Fibroblast of skin of back (primary cell): ENCODE results near the gene ARHGEF28.

ENCODE experiments used
- DNase-seq: peaks from one replicate; pipeline ENCODE4 v3.0.0-alpha.2; 2013

The ARHGEF28 gene

DNA sequence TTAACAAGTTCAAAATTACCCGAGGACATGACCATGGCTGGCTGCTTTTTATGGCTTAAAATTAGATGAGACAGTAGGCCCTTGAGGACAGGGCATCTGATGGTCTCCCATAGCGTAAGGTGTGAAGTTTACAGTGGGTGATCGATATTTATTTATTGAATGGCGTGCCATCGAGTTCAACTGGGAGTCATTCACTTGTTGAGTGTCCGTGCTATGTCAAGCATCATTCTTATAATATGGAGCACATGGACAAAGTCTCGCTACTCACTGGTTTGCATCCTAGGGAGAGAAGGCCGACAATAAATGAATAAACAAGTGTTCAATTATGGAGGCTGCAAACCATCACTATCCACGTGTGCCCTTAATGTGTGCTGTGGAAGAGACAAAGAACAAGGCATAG lies 277.2 kb downstream of the ARHGEF28 start:
- DNase-seq = no peak

DNA sequence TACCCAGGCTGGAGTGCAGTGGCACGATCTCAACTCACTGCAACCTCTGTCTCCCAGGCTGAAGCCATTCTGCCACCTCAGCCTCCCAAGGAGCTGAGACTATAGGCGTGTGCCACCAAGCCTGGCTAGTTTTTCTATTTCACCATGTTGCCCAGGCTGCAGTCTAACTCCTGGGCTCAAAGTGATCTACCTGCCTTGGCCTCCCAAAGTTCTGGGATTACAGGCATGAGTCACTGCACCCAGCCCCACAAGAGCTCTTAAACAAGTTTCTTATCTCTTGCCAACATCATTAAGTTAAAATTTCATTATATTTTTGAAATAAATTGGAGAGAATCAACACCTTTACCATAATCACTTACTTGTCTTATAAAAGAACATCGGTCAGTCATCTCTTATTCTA lies 280.3 kb downstream of the ARHGEF28 start:
- DNase-seq = no peak

DNA sequence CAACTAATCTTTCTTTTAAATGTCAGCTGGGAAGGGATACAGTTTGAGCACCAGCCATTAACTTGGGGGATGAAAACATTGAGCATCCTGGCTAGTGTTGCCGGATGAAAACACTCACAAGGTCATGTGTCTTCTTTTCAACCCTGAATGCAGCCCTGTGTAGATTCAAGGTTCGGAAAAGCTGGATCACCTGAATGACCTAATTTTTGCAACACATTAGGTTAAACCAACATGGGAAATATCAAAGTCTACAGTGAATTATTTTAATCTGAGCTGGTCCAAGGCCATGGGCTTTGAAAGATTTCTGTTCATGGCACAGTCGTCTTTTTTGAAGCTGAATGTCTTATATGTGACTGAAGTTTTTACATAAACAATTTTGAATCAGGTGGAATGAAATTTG lies 281.2 kb downstream of the ARHGEF28 start:
- no peak for DNase-seq

DNA sequence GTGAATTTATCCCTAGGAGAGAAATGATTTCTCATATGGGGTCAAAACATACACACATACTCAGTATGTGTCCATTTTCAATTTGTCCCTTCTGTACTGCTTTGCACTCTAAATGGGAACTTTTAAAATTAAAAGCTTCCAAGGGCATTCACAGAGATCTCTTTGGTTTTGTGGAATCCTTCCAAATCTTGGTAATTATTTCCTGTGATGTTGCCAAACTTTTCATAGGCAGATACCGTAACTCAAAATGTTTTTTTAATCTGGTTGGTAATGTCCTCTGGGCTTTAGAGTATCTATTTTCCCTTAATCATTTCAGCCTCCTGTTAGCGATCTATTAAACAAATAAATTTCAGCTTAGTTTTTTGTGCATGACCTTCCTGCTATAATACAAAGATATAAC lies 282.4 kb downstream of the ARHGEF28 start:
- no peak for DNase-seq

DNA sequence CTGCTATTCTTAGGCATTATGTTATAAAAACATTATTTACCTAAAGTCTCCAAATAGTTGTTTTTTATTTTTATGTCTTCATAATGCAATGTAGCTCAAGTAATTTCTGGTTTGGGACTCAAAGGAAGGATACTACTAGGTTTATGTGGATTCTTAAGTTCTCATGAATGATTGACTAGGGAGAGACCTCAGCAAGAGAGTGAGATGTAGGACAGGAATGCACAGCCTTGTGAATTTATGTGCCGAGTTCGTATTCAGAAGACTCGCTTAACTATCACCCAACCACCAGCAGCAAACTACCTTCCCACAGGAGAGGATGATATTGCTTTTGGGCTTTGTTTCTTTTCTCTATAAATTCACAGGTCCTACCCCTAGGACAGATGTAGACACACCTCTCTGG lies 282.9 kb downstream of the ARHGEF28 start:
- DNase-seq = no peak

DNA sequence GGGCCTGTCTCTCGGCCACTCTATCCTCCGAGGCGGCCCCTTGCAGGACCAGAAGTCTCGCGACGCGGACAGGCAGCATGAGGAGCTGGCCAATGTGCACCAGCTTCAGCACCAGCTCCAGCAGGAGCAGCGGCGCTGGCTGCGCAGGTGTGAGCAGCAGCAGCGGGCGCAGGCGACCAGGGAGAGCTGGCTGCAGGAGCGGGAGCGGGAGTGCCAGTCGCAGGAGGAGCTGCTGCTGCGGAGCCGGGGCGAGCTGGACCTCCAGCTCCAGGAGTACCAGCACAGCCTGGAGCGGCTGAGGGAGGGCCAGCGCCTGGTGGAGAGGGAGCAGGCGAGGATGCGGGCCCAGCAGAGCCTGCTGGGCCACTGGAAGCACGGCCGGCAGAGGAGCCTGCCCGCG lies 283.5 kb downstream of the ARHGEF28 start:
- no peak for DNase-seq

DNA sequence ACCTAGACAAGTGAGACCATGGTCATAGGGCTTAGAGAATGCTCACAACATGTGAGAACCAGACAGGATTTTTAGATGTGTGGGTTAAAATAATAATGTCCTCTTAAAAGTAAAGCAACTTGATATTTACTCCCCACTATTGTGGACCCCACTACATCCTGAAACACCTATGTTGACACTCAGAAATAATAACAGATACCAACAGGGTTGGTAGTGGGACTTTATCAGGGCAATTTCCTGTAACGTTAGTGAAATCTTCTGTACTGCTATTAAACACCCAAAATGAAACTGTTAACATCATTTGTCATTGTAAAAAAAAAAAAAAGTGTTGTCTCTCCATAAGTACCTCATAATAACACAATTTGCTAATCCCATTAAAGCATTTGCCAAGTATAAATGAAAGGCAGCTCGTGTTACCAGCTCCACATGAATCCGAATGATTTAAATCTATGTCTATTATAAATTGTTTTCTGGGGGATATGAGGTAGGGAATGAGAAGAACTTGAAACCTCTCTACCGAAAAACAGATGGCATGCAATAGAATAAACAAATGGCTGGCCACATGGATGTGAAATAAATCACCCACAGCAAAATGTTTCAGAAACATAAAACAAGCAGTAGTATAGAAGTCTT lies 285.9 kb downstream of the ARHGEF28 start:
- DNase-seq = peak; percentile 26

DNA sequence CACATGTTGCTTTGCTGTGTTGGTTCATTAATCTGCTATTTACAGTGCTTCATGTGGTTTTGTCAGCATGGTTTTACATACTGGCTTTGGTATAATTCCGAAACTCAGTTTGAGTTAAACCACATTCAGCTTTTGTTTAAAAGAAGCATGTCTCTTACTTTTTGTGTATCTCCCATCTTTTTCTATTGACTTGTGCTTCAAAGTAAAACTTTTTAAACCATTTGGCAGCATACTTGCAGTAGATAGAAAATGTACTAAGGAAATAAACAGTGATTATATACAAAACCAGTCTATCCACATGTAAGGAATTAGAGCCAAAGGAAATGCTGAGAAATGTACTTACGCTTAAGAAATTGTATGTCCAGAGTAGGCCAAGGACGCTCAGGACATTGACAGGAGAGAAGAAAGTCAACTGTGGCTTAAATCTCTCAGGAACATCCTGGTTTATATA lies 286.9 kb downstream of the ARHGEF28 start:
- no peak for DNase-seq

DNA sequence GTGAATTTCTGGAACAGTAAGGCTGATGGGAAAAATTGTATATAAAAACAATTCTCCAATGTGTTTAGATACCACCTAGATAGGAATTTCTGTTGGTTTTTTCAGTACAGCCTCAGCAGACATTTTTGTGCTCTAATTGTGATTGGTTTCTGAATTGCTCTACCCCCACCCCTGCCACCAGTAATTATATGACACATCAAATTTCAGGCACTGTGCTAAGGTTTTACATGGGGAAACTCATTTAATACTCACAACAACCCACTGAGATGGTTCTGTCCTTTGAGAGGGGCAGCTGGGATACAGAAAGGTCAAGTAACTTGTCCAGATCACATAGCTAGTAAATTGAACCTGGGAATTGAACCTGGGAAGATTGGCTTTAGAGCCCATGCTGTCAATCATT lies 288.0 kb downstream of the ARHGEF28 start:
- no peak for DNase-seq

DNA sequence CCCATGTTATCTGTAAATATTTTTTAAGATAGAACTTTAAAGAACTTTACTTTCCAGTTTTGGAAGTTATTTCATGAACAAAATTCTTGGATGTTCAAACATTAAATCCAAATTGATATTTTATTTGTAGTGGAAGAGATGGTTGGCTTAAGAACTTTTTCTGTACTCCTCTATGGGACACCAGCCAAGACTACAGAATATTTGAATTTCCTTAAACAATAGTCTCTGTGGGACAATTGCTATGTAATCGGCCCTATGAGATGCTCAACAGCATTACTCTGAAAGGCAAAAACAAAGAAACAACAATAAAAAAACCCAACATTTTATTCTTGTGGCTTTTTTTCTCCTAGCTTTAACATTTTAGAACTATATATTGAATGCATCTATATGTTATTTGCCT lies 289.3 kb downstream of the ARHGEF28 start:
- no peak for DNase-seq

DNA sequence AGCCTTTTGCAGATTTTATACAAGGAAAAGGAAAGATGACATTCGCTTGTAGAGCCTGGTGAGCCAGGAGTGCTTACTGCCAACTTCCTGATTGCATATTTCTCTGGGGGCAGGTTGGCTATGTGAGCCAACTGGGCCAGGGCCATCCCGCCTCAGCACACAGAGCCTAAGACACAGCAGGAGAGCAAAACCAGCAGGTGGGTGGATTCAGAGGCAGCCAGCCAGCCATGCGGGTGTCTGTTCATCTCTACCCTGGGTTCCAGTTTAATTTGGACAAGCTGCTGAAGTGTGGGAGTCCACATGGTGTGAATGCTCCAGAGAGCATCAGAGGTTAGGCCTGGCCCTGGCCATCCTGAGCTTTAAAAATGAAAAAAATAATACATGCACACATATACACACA lies 291.4 kb downstream of the ARHGEF28 start:
- DNase-seq = no peak

DNA sequence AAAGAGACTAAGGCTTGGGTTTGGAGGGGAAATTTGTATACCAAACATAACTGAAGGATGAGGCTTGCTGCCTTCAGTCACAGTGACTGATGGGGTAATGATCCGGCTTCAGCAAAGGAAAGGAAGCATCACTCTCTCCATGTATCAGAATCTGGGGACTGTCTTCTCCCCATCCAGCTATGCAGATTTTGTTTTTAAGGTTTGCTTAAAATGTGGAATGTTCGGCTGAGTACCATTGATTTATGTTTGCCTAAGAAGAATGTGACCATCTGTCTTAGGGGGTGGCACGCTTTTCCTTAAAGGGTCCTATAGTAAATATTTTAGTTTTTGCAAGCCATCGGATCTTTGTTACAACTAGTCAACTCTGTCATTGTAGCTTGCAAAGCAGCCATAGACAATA lies 291.9 kb downstream of the ARHGEF28 start:
- no peak for DNase-seq

DNA sequence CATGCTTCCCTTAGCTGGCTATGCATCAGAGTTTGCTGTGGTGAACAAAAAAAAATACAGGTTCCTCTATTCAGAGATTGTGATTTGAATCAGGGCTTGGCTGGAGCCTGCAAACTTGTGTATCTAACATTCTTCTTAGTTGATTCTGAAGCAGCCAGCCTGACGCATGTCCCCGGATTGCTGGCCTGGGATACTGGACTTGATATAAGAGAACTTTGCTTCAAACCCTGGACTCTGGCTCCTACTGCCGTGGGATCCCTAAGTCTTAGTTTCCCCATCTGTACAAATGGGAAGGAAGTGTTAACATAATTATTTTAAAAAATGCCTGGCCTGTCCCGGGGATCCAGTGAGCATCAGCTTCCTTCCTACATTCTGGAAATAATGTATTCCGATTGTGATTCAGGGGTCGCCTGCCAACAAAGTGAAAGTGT lies 292.8 kb downstream of the ARHGEF28 start:
- peak; percentile 26 for DNase-seq

DNA sequence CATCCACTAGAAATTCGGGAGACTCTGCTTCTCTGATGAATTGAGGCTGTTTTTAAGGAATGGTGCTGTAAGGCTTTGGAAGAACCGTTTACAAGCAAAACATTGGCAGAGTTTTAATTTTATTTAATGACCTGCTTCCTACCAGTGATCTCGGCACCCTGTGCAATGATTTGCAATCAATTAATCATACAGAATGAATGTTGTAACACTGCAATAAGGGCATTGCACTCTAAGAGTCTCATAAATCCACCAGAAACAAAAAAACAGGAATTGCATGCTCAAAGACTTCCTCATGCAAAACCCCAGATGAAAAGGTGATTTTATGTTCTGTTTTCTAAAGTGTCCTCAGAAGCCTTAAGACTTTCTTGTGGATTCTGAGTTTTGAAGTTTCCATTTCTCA lies 295.7 kb downstream of the ARHGEF28 start:
- DNase-seq = no peak

DNA sequence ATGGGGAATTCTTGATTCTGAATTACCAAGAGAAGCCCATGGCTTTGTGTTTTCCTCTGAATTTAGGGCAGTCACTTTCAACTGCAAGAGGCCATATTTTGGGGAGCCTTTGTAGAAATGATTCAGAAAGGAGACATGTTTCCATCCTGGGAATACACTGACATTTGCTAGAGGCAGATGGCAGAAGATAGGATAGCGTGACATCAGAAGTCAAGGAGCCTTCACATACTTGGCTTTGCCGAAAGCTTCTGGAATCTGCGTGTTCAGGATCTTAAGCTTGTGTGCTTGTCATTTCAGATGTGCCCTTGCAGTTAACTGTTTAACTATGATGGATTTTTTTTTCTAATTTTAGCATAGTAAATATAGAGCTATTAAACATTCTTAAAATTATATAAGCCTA lies 296.2 kb downstream of the ARHGEF28 start:
- DNase-seq = no peak

DNA sequence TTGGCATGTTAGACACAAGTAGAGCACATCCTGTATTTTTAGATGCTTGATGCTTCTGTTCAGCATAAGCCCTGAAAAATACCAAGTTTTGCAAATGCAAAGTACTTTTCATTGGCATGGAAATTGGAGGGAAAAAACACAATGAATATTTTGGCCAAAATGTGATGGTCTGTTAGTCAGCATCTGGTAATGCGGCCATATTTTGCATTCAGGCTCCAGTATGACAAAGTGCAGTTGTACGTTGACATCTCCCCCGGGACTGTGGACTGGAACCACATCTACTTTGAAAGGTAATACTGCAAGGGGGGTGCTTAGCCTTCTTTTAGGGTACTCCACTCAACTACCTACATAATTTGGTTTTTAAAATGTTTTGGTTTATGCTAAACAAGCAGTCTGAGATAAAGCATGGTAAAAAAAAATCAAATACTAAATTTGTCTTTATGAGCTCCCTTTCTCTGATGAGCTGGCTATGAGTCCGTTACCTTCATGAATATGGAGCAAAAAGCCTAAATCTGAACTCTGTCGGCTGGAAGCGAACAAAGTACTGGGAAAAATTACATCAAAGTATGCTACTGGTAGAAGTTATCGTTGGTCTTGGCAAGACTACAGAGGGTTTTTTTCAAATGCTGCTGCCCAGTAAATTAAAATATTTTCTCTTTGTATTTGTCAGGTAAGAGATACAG lies 297.0 kb downstream of the ARHGEF28 start:
- no peak for DNase-seq

DNA sequence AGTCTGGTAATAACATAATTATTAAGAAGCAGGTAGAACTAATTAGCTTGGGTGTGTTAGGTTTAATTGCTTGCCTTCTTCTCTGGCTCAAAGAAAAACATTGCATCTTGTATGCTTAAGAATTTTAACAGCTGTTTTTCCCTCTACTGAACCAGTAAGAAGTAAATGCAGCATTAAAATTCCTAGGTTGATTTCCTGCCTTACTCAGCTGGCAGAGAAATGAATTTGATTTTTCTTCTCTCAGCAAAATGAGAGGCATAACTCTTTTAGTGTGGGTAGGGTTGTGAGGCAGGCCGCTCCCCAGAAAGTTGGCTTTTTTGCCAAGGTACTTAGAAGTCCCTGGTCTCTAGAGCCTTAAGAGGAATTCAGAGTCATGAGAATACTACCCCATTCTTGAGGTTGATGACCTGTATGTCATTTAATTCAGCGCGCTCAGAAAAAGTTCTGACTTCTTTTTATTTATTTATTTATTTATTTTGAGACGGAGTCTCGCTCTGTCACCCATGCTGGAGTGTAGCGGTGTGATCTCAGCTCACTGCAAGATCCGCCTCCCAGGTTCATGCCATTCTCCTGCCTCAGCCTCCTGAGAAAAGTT lies 302.6 kb downstream of the ARHGEF28 start:
- no peak for DNase-seq

DNA sequence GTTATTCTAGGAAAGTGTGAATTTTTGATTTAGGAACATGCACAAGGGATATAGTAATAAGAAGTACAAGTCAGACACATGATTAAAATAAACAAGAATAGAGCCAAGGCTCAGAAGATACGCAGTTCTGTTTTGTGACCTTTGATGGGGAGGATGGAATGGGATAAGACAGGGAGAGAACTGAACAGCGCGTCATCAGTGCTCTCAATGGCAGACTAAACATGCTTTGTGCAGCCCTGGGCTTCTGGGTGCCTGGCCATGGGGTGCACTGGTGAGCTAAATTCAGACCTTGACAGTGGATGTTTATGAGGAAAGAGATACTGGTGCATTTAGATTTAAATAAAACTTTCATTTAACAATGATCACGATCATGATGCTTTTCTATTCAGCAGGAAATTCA lies 309.7 kb downstream of the ARHGEF28 start:
- no peak for DNase-seq

DNA sequence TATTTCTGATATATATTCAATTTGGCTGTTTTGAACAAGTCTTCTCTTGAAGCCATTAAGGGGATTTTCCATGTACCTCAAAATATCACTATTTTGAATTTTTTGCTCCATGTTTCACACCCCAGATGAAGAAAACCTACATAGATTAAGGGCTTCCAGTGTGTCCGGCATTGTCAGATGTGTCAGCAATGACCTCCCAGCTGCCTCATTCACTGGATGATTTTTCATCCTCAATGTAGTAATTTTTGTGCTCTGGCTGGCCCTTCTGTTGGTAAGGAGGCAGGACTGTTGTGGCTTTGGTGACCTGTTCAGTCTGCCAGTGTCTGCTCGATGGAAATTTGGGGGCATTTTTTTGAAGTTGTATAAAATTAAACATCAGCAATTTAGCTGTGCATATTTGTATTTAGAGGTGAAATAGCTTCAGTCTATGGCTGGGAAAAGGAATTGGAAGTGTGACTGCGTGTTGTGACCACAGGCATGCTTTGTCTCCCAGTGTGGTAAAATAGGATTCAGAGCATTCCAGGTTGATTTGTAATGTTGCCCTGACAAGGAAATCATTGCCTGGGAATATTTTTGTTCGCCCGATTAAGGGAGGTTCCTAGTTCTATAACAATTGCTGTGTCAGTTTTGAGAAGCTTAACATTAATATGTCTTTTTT lies 312.4 kb downstream of the ARHGEF28 start:
- peak; percentile 99 for DNase-seq

DNA sequence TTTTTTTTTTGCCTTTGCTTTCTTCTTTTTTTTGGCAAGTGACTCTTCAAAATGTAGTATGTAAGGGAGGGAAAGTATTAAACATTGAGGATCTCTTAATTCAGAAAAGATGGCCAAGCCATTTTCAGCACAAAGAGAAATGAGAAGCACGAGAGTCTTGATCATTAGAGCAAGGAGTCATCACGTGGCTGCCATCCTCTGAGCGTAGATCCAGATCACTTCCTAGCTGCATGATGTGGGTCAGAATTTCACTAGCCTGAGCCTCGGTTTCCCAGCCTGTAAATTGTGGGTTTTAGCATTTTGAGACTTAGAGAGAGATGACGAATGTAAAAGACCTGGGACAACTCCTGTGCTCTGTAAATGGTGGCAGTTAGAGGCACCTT lies 312.9 kb downstream of the ARHGEF28 start:
- no peak for DNase-seq

DNA sequence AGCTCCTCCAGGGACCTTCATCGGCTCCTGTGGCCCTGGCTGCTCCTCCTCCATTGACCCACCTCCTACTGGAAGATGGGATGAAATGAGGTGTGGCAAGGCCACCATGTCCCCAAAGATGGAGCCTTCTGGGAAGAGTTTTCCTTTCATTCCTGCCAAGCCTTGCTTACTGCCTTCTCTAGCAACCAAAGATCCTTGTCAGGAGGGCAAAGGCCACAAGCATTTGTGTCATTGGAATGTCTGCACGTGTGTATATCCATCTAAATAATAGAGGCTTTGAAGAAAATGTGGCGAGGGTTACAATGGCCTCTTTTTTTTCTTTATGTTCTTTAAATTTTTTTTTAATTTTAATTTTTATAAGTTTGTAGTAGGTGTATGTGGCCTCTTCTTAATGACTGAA lies 313.6 kb downstream of the ARHGEF28 start:
- DNase-seq = no peak

DNA sequence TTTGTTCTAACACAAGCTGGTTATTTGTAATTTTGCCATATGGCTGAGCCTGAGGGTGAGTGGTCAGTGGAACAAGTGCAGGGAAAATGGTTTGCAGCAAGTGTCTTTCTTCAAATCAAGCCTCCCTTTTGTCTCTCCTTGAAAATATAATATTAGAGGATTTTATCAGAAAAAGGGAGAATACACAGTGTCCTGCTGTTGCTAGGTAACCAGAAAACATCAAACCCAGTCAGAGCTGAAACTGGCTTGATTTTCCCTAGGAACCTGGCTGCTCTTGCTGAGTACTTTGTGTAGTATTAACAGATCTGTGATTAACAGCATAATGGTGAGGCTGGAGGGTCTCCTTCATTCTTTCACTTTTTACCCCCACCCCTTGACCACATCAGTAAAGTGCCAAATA lies 314.0 kb downstream of the ARHGEF28 start:
- DNase-seq = peak; percentile 53

DNA sequence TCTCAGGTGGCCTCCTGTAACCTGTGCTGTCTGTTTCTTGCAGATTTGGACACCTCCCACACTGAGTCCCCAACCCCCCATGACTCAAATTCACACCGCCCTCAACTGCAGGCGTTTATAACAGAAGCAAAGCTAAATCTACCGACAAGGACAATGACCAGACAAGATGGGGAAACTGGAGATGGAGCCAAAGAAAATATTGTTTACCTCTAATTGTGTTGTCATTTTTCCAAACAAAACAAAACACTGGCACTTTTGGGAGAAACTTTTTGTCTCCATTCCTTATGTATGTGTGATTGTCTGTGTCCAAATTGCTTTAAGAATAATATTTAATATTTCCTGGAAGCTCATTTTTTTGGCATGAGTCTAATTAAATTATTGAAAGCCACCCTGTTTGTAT lies 314.8 kb downstream of the ARHGEF28 start:
- DNase-seq = peak; percentile 60

DNA sequence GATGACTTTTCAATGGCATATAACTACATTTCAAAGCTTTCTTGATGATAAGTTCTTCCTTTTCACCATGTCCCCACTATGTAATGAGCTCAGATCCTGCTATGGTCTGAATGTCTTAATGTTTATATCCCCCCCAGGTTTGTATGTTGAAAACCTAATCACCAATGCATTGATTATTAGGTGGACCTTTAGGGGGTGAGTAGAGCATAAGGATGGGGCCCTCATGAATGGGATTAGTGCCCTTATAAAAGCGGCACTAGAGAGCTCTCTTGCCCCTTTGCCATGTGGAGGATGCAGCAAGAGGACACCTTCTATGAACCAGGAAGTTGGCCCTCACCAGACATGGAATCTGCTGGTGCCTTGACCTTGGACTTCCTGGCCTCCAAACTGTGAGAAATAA lies 316.8 kb downstream of the ARHGEF28 start:
- DNase-seq = no peak
